Right lobe of liver (tissue), 6 donors: ENCODE data around the gene TTC23. TPM values are rescaled to one million over a fixed set of nuclear protein-coding genes. Genes with fewer than 3 reads are reported as not detected.
A peak's percentile ranks its signal among the peaks of the same experiment; 100 is the strongest.

Source experiments
- ATAC-seq, 4 donors: fragments of 200-7000 bp; cut with Tn5 transposase; one replicate each; pipeline ENCODE4 v1.9.1; 2020; ENCODE audit warnings: mild to moderate bottlenecking in 4 of 4, moderate library complexity in 4 of 4
- DNase-seq, 3 donors: peaks; one replicate each; pipeline ENCODE4 v3.0.0-alpha.2; 2020
- H3K27ac ChIP-seq, 3 donors: fragments of 200-600 bp; one replicate each; pipeline ENCODE4 v1.8.0; 2022
- H3K27me3 ChIP-seq, 2 donors: fragments of 200-600 bp; one replicate each; pipeline ENCODE4 v1.8.0; 2022
- H3K36me3 ChIP-seq, 4 donors: fragments of 200-600 bp; sonication (generic) in 1 of 4; one replicate each; pipeline versions ENCODE4 v1.5.1 to v1.8.0; 2017 to 2022; ENCODE audit warnings: control low read depth in 1 of 4
- H3K4me1 ChIP-seq, 4 donors: fragments of 200-600 bp; sonication (generic) in 1 of 4; one replicate each; pipeline versions ENCODE4 v1.5.1 to v1.8.0; 2017 to 2022; ENCODE audit warnings: control low read depth in 1 of 4
- H3K4me3 ChIP-seq, 3 donors: fragments of 200-600 bp; one replicate each; pipeline ENCODE4 v1.8.0; 2022
- H3K9me3 ChIP-seq, 4 donors: fragments of 200-600 bp; sonication (generic) in 1 of 4; one replicate each; pipeline versions ENCODE4 v1.5.1 to v1.8.0; 2017 to 2022; ENCODE audit warnings: control low read depth in 1 of 4
- POLR2A ChIP-seq: fragments of 450-650 bp; IDR thresholded peaks from one replicate; pipeline ENCODE4 v1.6.1; 2017; ENCODE audit warnings: antibody characterized with exemption, mild to moderate bottlenecking
- WGBS: methylation state at CpG from one replicate; pipeline ENCODE4 v1.1.6; 2018; ENCODE audit warnings: low coverage, low lambda C conversion rate; ENCODE audit not compliant: insufficient coverage; ENCODE audit errors: missing lambda C conversion rate; 5-methylcytosine and 5-hydroxymethylcytosine counted together
- intact Hi-C, 2 donors: fragments of 100-400 bp; cut with DNase I; formaldehyde crosslinking; loops; one replicate each; pipeline versions ENCODE4 v1.11.2 to v1.14.1; 2022
- total RNA-seq, 6 experiments: library from RNA; depleted of rRNA in 2 of 6; stranded (reverse); fragments of >200 nt in 2 of 6; fragmentation: NEBNext Ultra II Directional in 3 of 6; extraction: Animal tissue kit (Norgen Biotek cat#: 25700) in 3 of 6; gene quantifications; one replicate each; pipeline versions ENCODE4 v1.1.0 to v1.2.4, GENCODE V29; 2016 to 2023
- TF ChIP-seq, protein P1 (sequence below), 4 donors: fragments of 200-600 bp in 3 of 4; fragments of 450-650 bp in 1 of 4; IDR thresholded peaks; one replicate each; pipeline versions ENCODE4 v1.5.1 to v1.8.0; 2016 to 2022; ENCODE audit warnings: antibody characterized with exemption in 4 of 4, mild to moderate bottlenecking in 2 of 4
- donor health status: DM: no; HTN: yes; CAD: no.
- donor health status: DM: no; HTN: no; CAD: no.
- donor health status: DM: no; HTN: no; CAD: no.
- donor health status: DM: no; HTN: yes; CAD: no.
- donor health status: DM: no; HTN: yes; CAD: no.

The TTC23 gene
- total RNA-seq, 6 experiments from 2014 or later: 6.1 to 18.4 (median 9.1) TPM

DNA sequence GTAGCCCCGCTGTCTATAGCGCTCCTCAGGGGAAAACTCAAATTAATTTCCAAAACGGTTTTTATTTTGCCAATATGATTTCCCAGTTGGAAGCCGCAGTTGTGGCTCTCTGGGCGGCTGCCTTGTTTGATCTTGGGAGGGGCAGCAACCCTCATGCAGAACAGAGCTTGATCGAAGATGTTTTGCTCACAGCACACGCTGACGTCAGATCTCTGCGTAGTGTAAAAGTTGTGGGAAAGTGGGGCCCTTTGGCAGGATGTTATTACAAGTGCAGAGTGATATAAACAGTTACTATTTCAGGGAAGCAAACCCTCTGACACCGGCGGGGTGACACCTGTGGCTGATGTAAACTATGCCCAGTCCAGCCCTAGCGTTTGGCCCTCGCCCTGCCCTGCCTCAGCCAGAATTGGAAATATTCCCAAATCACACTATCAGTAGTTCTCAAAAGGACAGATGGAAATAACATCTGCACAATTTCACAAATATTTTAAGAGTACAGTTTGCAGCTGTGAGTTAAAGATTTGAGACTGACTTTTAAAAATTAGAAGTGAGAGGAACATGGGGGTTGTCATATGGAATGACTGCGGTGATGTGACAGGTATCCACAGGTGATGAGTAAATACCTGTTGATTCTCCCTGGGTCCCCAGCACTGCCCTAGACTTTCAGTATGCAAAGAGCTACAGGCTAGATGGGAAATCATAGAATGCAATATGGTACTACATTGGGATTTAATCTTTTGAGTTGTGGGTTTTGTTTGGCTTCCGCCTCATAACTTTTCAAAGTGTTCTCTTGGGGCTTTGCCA is 142.8 kb downstream of the TTC23 start:
- 52% methylated on average over 15 of the region's 15 CpGs for WGBS

GRCh38 chr15:99105514-99106341 is 143.7 kb downstream of the TTC23 start:
- DNase-seq: peak in 2 of 3 donors; percentile 41 to 59
- intact Hi-C loops: loop anchor here in 1 of 2 donors (5.0 kb wide), 1 partner anchor 107 kb away; no protein-coding TSS in a partner anchor
- no peaks in the 10 kb centered on the region for H3K9me3 ChIP-seq
- ATAC-seq: peak in 3 of 4 donors; percentile 17 to 28 (median 17)
- peak overlapping the region in 2 of 3 donors; percentile 18 to 58 for H3K27ac ChIP-seq
- no peaks in the 10 kb centered on the region for H3K36me3 ChIP-seq
- peak overlapping the region; percentile 14 to 57 (median 49) for H3K4me3 ChIP-seq
- no peak for TF ChIP-seq POLR2A
- TF ChIP-seq, protein P1, sequence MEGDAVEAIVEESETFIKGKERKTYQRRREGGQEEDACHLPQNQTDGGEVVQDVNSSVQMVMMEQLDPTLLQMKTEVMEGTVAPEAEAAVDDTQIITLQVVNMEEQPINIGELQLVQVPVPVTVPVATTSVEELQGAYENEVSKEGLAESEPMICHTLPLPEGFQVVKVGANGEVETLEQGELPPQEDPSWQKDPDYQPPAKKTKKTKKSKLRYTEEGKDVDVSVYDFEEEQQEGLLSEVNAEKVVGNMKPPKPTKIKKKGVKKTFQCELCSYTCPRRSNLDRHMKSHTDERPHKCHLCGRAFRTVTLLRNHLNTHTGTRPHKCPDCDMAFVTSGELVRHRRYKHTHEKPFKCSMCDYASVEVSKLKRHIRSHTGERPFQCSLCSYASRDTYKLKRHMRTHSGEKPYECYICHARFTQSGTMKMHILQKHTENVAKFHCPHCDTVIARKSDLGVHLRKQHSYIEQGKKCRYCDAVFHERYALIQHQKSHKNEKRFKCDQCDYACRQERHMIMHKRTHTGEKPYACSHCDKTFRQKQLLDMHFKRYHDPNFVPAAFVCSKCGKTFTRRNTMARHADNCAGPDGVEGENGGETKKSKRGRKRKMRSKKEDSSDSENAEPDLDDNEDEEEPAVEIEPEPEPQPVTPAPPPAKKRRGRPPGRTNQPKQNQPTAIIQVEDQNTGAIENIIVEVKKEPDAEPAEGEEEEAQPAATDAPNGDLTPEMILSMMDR (IDR thresholded peaks at IDR 0.05): peak in 1 of 4 donors; percentile 7
- 20% methylated on average over 1 of the region's 116 CpGs for WGBS
- H3K4me1 ChIP-seq: peaks cover 0 to 4% (median 0%) of the 10 kb centered on the region in 4 donors
- no peaks in the 10 kb centered on the region for H3K27me3 ChIP-seq

More for the DNA sequence above, 142.8 kb downstream of the TTC23 start:
- Histone ChIP-seq H3K27ac (peak overlapping the region in 1 of 3 donors; percentile 58), H3K4me1 (no peaks in the 10 kb centered on the region), H3K4me3 (peak overlapping the region in 2 of 3 donors; percentile 35 to 57), H3K9me3 (no peaks in the 10 kb centered on the region), H3K27me3 (no peaks in the 10 kb centered on the region), H3K36me3 (no peaks in the 10 kb centered on the region)
- DNase-seq (peak in 1 of 3 donors; percentile 54), ATAC-seq (no peak)
- no peak for TF ChIP-seq POLR2A
- TF ChIP-seq, protein P1 (IDR thresholded peaks at IDR 0.05): no peak
- intact Hi-C loops: loop anchor here in 1 of 2 donors (5.0 kb wide), 1 partner anchor 106 kb away; no protein-coding TSS in a partner anchor

DNA sequence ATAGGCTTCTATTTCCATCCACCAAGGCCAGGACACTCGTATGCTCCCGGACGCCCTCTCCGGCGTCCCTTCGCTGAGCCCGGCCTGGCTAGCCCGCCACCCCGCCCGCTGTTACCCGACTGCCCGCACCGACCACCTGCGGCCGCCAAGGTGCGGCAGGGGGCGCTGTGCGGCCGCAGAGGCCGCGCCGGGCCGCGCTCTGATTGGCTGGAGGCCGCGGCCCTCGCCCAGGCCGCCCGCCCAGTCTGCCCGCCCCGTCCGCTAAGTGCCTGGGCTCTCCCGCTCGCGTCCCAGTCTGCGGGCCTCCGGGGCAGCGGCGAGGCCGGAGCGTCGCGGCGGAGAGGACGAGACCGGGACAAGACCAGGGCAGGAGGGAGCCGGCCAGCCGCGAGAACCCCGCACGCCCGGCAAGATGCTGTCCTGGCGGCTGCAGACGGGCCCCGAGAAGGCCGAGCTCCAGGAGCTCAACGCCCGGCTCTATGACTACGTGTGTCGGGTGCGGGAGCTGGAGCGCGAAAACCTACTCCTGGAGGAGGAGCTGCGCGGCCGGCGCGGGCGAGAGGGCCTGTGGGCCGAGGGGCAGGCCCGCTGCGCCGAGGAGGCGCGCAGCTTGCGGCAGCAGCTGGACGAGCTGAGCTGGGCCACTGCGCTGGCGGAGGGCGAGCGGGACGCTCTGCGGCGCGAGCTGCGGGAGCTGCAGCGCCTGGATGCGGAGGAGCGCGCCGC is 144.4 kb downstream of the TTC23 start, which contains the start of gene SYNM:
TSS of gene SYNM (plus strand) at position 293 of the 726 bp plus-strand sequence. CDS start at position 413, 120 bp downstream.
- H3K27me3 ChIP-seq: no peaks in the 10 kb centered on the region
- intact Hi-C loops: loop anchor here (5.0 kb wide), 1 partner anchor 107 kb away; no protein-coding TSS in a partner anchor
- H3K4me3 ChIP-seq: peak within 1 kb of the TSS; percentile 43 to 57 (median 49)
- no peaks in the 10 kb centered on the region for H3K36me3 ChIP-seq
- H3K4me1 ChIP-seq: peaks cover 0 to 9% (median 0%) of the 10 kb centered on the region in 4 donors
- WGBS: 10% methylated on average over 6 of the region's 91 CpGs
- DNase-seq (peak; percentile 75 to 77 (median 77)), ATAC-seq (peak; percentile 92 to 95 (median 94))
- H3K9me3 ChIP-seq: no peaks in the 10 kb centered on the region
- TF ChIP-seq POLR2A: peak; percentile 31
- TF ChIP-seq, protein P1 (IDR thresholded peaks at IDR 0.05): peak; percentile 79 to 92 (median 87)
- peak within 1 kb of the TSS in 2 of 3 donors; percentile 18 to 58 for H3K27ac ChIP-seq

DNA sequence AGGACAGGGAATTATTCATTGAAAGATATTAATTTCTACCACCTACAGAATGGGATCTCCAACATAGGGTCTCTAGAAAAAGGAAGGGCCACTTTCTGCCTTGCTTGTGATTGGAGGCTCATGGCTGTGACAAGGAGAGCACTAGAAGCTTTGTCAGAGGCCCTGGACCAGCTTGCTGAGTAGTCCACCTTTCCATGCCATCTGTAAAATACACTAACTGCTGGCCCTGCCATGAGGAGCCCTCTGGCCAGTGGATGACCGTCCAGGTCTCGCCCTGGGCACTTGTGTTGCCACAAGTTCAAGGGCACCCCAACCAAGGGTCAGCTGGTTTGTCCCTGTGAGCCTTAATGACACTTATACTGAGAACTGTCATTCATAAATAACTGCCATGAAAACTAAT is 146.1 kb downstream of the TTC23 start:
- Histone ChIP-seq H3K27me3 (no peaks in the 10 kb centered on the region), H3K27ac (no peak overlapping the region), H3K36me3 (no peaks in the 10 kb centered on the region), H3K4me3 (no peak overlapping the region), H3K4me1 (peaks cover 0 to 9% (median 0%) of the 10 kb centered on the region in 4 donors), H3K9me3 (no peaks in the 10 kb centered on the region)
- TF ChIP-seq, protein P1 (IDR thresholded peaks at IDR 0.05): no peak
- TF ChIP-seq POLR2A: no peak
- intact Hi-C loops: loop anchor here in 1 of 2 donors (5.0 kb wide), 1 partner anchor 109 kb away; no protein-coding TSS in a partner anchor
- ATAC-seq (no peak), DNase-seq (no peak)
- WGBS: 38% methylated on average over 2 of the region's 2 CpGs
